ENCODE measurements around the gene PFDN1.

- no peak for TF ChIP-seq CTCF (IDR thresholded peaks at IDR 0.05)
- no peak for TF ChIP-seq POLR2A (IDR thresholded peaks at IDR 0.05)
Measured at GRCh38 chr5:140242890-140243585, 59.9 kb downstream of the PFDN1 start.
